Mucosa of rectum (tissue), 2 donors: ENCODE results near the gene HYAL1.

Experiments used
- H3K27ac ChIP-seq, 2 donors: one replicate each; pipeline ENCODE4 v1.7.0; 2013; ENCODE audit warnings: inconsistent platforms in 2 of 2, low read depth in 2 of 2, low read length in 2 of 2
- H3K27me3 ChIP-seq, 2 donors: one replicate each; pipeline ENCODE4 v1.7.0; 2013; ENCODE audit warnings: low read length in 2 of 2; ENCODE audit not compliant: control insufficient read depth in 2 of 2, insufficient read depth in 2 of 2
- H3K36me3 ChIP-seq, 2 donors: one replicate each; pipeline ENCODE4 v1.7.0; 2013; ENCODE audit warnings: low read length in 2 of 2; ENCODE audit not compliant: control insufficient read depth in 2 of 2, insufficient read depth in 2 of 2
- H3K4me1 ChIP-seq, 2 donors: one replicate each; pipeline ENCODE4 v1.7.0; 2013; ENCODE audit warnings: low read length in 2 of 2, mild to moderate bottlenecking in 1 of 2; ENCODE audit not compliant: control insufficient read depth in 2 of 2, insufficient read depth in 2 of 2
- H3K4me3 ChIP-seq, 2 donors: one replicate each; pipeline ENCODE4 v1.7.0; 2013; ENCODE audit warnings: low read length in 2 of 2
- H3K9ac ChIP-seq, 2 donors: one replicate each; pipeline ENCODE4 v1.7.0; 2013; ENCODE audit warnings: low read length in 2 of 2, low read depth in 1 of 2, mild to moderate bottlenecking in 1 of 2
- H3K9me3 ChIP-seq, 2 donors: one replicate each; pipeline ENCODE4 v1.7.0; 2013; ENCODE audit warnings: low read length in 2 of 2; ENCODE audit not compliant: control insufficient read depth in 2 of 2
- donor health status: healthy.
- donor health status: Normal muscosa, but diverticular disease.

The HYAL1 gene

DNA sequence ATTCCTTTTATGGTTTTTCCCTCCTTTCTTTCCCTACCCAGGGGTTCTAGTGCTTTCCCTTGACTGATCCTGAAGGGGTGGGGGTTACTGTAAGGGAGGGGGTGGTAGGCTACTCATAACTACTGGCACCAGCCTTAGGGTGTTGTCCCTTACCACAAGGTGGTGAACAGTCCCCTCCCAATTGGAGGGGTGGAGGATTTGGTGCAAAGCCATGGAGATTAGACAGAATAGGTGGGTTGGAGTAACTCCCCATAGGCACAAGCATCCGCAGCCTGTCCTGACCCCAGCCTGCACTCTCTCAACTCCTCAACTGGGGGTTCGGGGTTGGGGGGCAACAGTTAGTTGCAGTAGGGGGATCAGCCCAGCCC is 21.7 kb upstream of the HYAL1 start:
- Histone ChIP-seq H3K9ac (no peak overlapping the region), H3K4me1 (peaks cover 31 to 35% of the 10 kb centered on the region in 2 donors), H3K36me3 (peaks cover 16 to 19% of the 10 kb centered on the region in 2 donors), H3K4me3 (no peak overlapping the region), H3K9me3 (no peaks in the 10 kb centered on the region), H3K27ac (no peak overlapping the region), H3K27me3 (no peaks in the 10 kb centered on the region)

DNA sequence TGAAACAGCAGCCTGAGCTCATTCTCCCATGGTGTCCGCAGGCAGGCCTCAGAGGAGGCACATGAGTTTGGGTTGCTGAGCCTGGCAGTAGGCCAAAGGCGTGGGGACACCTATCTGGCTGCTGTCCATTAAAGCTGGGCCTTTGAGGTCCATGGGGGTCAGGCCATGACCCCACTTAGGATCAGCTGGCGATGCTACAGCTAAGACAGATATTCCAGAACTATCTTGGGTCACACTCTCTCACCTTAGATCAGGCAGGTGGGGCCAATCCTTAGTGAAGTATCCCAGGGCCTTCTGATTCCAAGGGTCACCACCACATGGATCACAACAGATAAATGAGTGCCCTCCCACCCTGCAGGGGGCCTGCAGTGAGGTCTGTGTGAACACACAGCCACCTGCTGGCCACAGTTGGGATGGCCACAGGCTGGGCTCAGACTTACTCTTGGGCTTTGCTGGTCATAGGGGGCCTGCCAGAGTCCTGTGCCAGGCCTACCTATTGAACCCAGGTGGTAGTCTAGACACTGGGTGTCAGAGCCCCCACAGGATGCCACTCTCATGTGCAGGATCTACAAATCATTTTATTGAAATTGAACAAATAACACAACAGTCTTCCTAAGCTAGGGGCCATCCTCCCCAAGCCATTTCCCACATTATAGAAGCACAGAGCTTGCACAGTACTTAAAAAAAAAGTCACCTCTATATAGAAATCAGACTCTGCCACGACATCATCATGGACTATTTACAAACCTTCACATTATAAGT is 21.2 kb upstream of the HYAL1 start:
- H3K36me3 ChIP-seq: peaks cover 12 to 17% of the 10 kb centered on the region in 2 donors
- H3K4me3 ChIP-seq: no peak overlapping the region
- peak overlapping the region; percentile 24 to 59 for H3K27ac ChIP-seq
- H3K9ac ChIP-seq: peak overlapping the region in 1 of 2 donors; percentile 3
- H3K9me3 ChIP-seq: no peaks in the 10 kb centered on the region
- peaks cover 37 to 40% of the 10 kb centered on the region in 2 donors for H3K4me1 ChIP-seq
- no peaks in the 10 kb centered on the region for H3K27me3 ChIP-seq

DNA sequence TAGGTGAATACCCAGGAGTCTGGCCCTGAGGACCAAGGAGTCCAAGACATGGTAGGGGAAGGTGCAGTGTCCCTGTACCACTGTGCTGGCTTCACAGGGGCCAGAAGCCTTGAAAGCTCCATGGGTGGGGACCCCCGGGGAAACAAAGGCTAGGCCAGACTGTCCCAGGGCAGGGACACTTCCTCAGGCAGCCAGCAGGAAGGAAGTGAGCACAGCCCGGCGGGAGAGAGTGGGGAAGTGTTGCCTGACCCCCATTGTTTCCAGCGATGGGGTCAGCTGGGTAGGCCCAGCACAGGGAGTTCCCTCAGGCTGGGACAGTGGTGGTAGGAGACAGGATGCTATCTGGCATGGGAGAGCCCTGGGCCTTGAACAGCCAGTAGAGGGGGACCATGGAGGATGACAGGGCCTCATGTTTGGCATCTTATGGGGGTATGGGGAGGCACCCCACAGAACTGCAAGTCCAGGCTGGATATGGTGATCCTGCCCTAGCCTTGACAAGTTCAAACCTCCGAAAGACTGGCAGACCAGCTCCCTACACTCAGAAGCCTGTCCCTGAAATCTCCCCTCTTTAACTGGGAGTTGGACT is 20.3 kb upstream of the HYAL1 start:
- H3K36me3 ChIP-seq: peaks cover 9 to 17% of the 10 kb centered on the region in 2 donors
- no peak overlapping the region for H3K9ac ChIP-seq

DNA sequence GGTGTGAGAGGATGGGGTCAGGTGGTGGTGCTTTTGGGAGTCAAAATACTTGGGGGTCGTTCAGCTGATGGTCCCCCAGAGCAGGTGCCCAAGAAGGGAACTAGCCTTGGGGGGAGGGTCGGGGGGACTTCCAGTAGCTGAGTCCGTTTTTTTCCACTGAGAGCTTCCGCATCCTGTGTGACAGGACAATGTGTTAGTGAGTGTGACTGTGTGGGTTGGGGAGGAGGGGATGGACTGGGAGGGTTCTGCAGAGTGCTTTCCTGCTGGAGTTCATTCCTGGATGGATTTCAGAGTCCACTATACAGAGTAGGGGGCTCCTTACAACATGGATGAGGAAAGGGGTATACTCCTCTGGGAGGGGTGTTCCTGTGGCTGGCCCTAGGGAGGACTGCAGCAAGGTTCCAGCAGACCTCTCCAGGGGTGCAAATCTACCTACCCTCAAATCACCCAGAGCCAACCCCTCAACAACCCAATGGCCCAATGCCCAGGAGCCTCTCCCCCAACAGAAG is 19.8 kb upstream of the HYAL1 start:
- Histone ChIP-seq H3K27me3 (no peaks in the 10 kb centered on the region), H3K4me1 (peaks cover 44 to 48% of the 10 kb centered on the region in 2 donors), H3K9me3 (no peaks in the 10 kb centered on the region), H3K27ac (peak overlapping the region; percentile 93 to 95), H3K9ac (peak overlapping the region; percentile 49 to 62), H3K36me3 (peaks cover 9 to 17% of the 10 kb centered on the region in 2 donors), H3K4me3 (no peak overlapping the region)

More for the DNA sequence above, 20.3 kb upstream of the HYAL1 start:
- peaks cover 44 to 47% of the 10 kb centered on the region in 2 donors for H3K4me1 ChIP-seq
- no peak overlapping the region for H3K4me3 ChIP-seq
- H3K9me3 ChIP-seq: no peaks in the 10 kb centered on the region
- H3K27ac ChIP-seq: peak overlapping the region; percentile 59 to 93
- no peaks in the 10 kb centered on the region for H3K27me3 ChIP-seq

DNA sequence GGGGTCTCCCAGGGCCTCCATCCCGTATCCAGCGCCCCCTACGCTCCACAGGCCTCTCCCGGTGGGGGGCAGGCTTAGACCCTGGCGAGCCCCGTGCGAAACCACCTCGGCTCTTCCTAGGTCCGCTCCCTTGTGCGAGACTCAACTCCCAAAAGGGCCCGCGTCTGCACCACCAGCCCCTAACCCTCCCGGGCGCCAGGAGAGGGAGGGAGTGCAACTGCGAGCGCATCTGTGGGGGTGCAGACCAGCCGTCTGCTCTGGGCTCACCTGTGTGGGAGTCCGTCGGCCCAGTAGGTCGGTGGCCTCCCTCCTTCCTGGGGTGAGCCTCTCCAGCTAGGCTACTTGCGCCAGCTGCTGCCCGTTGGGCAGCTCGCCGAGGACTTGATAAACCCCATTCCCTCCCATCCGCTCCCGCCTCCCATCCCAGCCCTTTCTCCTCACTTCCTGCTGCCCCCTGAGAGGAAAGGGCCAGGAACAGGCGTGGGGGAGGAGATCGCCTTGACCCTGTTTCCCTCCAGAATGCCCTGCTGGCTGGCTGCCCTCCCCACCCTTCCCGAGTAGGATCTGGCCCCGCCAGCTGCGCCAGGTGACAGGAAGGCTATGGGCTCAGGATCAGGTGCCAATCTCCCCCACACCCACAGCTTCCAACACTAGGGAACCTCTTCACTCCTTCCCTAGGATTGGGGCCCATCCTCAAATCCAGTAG is 19.2 kb upstream of the HYAL1 start, which contains the start of gene HYAL2:
TSS of gene HYAL2 (minus strand) at position 360 of the 706 bp plus-strand sequence. CDS start 2,256 bp downstream, outside the sequence.
- Histone ChIP-seq H3K36me3 (peaks cover 9 to 19% of the 10 kb centered on the region in 2 donors), H3K4me1 (peaks cover 49 to 52% of the 10 kb centered on the region in 2 donors), H3K27ac (peak within 1 kb of the TSS; percentile 93 to 95), H3K9ac (peak within 1 kb of the TSS; percentile 87 to 97), H3K9me3 (no peaks in the 10 kb centered on the region), H3K27me3 (no peaks in the 10 kb centered on the region), H3K4me3 (peak within 1 kb of the TSS; percentile 89 to 90)

DNA sequence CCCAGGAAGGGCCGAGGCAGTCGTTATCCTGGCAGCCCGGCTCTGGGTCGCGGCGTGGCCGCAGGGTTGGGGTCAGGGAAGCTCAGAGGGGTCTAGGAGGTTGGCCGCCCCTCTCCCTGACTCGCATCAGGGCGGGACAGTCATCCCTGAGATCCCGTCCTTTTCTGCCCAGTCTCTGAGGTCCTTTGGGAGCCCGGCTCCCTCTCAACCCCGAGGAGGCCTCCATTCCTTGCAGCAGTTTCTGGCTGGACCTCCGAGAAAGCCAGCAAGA is 18.7 kb upstream of the HYAL1 start:
- H3K9ac ChIP-seq: peak overlapping the region; percentile 49 to 62
- H3K36me3 ChIP-seq: peaks cover 9 to 19% of the 10 kb centered on the region in 2 donors
- peak overlapping the region; percentile 93 to 95 for H3K27ac ChIP-seq
- H3K9me3 ChIP-seq: no peaks in the 10 kb centered on the region
- peak overlapping the region; percentile 89 to 90 for H3K4me3 ChIP-seq
- H3K4me1 ChIP-seq: peaks cover 49 to 52% of the 10 kb centered on the region in 2 donors
- no peaks in the 10 kb centered on the region for H3K27me3 ChIP-seq

DNA sequence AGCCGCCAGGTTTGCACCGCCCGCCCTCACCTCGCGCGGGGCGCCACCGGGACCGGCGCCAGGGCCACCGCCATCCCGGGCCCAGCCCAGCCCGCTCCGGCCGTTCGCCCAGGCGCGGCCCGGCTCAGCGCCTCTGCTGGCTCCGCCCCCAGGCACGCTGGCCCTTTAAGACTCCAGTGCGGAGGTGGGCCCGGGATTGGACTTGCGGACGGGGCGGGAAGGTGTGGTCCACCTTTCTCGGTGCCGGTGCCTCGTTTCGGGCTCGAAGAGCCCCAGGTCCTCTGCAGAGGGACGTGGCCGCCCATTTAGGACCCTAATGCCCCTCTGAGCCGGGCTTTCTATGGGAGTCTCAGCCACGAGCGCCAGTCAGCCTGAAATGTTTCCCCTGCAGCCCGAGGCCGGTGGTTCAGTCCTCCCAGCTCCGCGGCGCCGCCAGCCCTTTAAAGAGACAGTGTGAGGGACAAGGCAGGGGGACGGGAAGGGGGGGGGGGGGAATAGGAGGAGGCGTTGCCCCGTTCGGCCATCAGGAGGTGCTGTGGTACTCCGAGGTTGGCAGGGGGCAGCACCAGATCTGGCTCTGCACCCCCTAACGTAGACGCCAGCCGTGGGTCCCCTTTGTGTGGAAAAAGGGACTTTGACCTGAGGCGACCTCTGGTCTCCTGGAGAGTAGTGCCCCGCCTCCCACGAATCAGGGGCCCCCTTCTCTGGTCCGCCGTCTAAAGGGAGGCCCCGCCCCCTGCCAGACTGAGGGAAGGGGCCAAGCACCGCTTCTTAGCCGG is 18.2 kb upstream of the HYAL1 start:
- Histone ChIP-seq H3K4me1 (peaks cover 51 to 54% of the 10 kb centered on the region in 2 donors), H3K36me3 (peaks cover 11 to 19% of the 10 kb centered on the region in 2 donors), H3K4me3 (peak overlapping the region; percentile 89 to 90), H3K27ac (peak overlapping the region; percentile 93 to 95), H3K27me3 (no peaks in the 10 kb centered on the region), H3K9me3 (no peaks in the 10 kb centered on the region), H3K9ac (peak overlapping the region; percentile 87 to 97)

DNA sequence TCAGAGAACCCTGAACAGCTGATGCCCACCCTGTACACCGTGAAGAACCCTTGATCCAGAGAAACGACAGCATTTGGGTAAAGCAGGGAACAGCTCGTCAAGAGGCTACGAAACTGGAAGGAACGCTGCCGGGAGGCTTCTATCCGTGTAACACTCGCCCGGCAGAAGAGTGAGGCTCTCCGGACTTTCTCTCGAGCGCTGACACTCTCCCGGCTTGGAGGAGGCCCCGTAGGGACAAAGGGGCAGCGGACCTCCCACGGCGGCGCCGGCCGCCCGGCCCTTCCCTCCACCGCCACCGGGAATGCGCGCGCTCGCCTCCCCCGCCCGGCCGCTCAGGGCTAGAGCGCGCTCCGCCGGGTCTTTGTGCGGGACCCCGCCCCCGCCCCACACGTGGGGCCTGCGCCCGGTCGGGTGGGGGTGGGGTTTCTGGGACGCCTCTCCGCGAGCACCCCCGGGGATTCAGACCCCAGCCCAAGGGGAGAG is 17.5 kb upstream of the HYAL1 start:
- H3K4me1 ChIP-seq: peaks cover 55 to 59% of the 10 kb centered on the region in 2 donors
- H3K36me3 ChIP-seq: peaks cover 7 to 14% of the 10 kb centered on the region in 2 donors

DNA sequence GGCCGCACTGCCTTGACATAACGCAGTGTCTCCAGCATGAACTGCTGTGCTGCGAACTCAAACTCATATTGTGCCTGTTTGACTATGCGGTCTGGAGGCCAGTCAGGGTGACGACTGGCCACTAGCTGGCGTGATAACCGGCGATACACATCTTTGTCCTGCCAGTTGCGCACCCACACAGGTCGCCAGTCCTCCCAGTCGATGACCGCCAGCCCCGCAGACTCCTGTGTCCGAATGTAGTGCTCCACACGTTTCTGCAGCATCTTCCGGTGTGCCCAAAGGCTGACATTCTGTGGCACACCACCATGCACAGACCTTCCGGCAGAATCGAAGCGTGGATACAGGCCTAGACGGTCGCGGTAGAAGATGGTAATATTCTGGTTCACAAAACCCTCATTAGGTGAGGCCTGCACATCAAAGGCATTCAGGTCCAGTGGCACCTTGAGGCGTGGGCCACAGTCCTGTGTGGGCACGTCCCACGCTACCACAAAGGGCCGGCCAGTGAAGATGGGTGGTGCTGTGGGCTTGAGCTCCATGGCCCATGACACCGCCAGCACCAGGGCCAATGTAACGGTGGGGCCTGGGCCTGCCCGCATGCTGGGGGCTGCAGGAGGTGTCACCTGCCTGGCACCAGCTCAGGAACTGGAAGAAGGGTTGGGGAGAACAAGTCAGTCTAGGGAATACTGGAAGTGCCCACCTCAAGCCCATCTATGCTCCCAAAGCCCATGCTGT is 16.7 kb upstream of the HYAL1 start:
- Histone ChIP-seq H3K4me3 (peak overlapping the region; percentile 89 to 90), H3K27ac (peak overlapping the region; percentile 93 to 95), H3K36me3 (peaks cover 2 to 8% of the 10 kb centered on the region in 2 donors), H3K4me1 (peaks cover 55 to 60% of the 10 kb centered on the region in 2 donors), H3K9me3 (no peaks in the 10 kb centered on the region), H3K9ac (peak overlapping the region; percentile 87 to 97), H3K27me3 (no peaks in the 10 kb centered on the region)

More for the DNA sequence above, 17.5 kb upstream of the HYAL1 start:
- peak overlapping the region; percentile 89 to 90 for H3K4me3 ChIP-seq
- no peaks in the 10 kb centered on the region for H3K9me3 ChIP-seq
- H3K27ac ChIP-seq: peak overlapping the region; percentile 93 to 95
- no peaks in the 10 kb centered on the region for H3K27me3 ChIP-seq
- peak overlapping the region; percentile 87 to 97 for H3K9ac ChIP-seq
